K562 (cell line): ENCODE data around the gene CRCP. TPM values are rescaled to one million over a fixed set of nuclear protein-coding genes. Genes with fewer than 3 reads are reported as not detected.

Experiments
- ATAC-seq: fragments of 200-7000 bp; cut with Tn5 transposase; 3 replicates; pipeline ENCODE4 v1.9.1; 2020; ENCODE audit warnings: moderate library complexity
- BruUV-seq: library from RNA; stranded (reverse); fragments of 400-500 nt; replicated peaks from 2 replicates; lab custom pipeline; 2021; lab: Mats Ljungman, UMichigan
- CTCF ChIA-PET: fragments of 300-600 bp; formaldehyde crosslinking; extraction: SDS; loops from one replicate; lab custom pipeline; 2021; ENCODE audit warnings: low intra/inter-chr PET ratio; lab: Yijun Ruan, JAX
- POLR2A ChIA-PET: fragments of 300-600, 350-650 bp; sonication (Branson Sonifier 250); formaldehyde crosslinking; extraction: SDS; loops from one replicate; lab custom pipeline; 2021; ENCODE audit warnings: antibody characterized with exemption, inconsistent platforms; lab: Yijun Ruan, JAX
- DNase-seq, 4 experiments: peaks; one replicate each; pipeline versions ENCODE4 v3.0.0 to v3.0.0-alpha.2; 2011 to 2018; ENCODE audit warnings: low spot score in 3 of 4, mixed read lengths in 3 of 4; ENCODE audit errors: extremely low read depth in 1 of 4
- FAIRE-seq: peaks from 2 replicates; lab custom pipeline; 2011; peaks lifted over from hg19 to GRCh38; lab: Jason Lieb, UNC
- H2AFZ ChIP-seq: 2 replicates; pipeline ENCODE4 v1.6.0; 2011; ENCODE audit warnings: low read depth, low read length, control low read depth, inconsistent platforms
- H3K27ac ChIP-seq: fragments of 200-600 bp; 3 replicates; pipeline ENCODE4 v1.8.0; 2011; ENCODE audit warnings: low read depth, mild to moderate bottlenecking, control low read depth, inconsistent platforms, low read length, moderate library complexity, mixed read lengths; ENCODE audit errors: extremely low read depth
- H3K27me3 ChIP-seq, 2 experiments: fragments of 300-600 bp in 1 of 2; 2 replicates in 1 of 2; 3 replicates in 1 of 2; pipeline versions ENCODE4 v1.6.0 to v1.8.0; 2011; ENCODE audit warnings: inconsistent platforms in 2 of 2, low read length in 2 of 2, mild to moderate bottlenecking in 1 of 2, mixed read lengths in 1 of 2, moderate library complexity in 1 of 2; ENCODE audit not compliant: control insufficient read depth in 2 of 2, insufficient read depth in 2 of 2
- H3K36me3 ChIP-seq: fragments of 300-600 bp; 3 replicates; pipeline ENCODE4 v1.8.0; 2011; ENCODE audit warnings: mild to moderate bottlenecking, low read length, inconsistent platforms; ENCODE audit not compliant: control insufficient read depth, insufficient read depth
- H3K4me1 ChIP-seq, 2 experiments: fragments of 200-600 bp in 1 of 2; replicated peaks in 1 of 2; 2 replicates in 1 of 2; 3 replicates in 1 of 2; pipeline versions ENCODE4 v1.5.1 to v1.8.0; 2011; ENCODE audit warnings: inconsistent platforms in 2 of 2, low read length in 2 of 2, mild to moderate bottlenecking in 1 of 2, mixed read lengths in 1 of 2, moderate library complexity in 1 of 2; ENCODE audit not compliant: control insufficient read depth in 2 of 2, insufficient read depth in 2 of 2
- H3K4me2 ChIP-seq: 2 replicates; pipeline ENCODE4 v1.6.1; 2011; ENCODE audit warnings: low read length, control low read depth, inconsistent platforms, mixed read lengths; ENCODE audit not compliant: insufficient read depth
- H3K4me3 ChIP-seq: fragments of 200-600 bp; sonication (generic), shearing (Covaris generic); 2 replicates; pipeline ENCODE4 v1.5.1; 2016; ENCODE audit warnings: control low read depth, inconsistent platforms
- H3K79me2 ChIP-seq: fragments of 200-600 bp; 3 replicates; pipeline ENCODE4 v1.8.0; 2011; ENCODE audit warnings: low read length, inconsistent platforms; ENCODE audit not compliant: control insufficient read depth, insufficient read depth
- H3K9ac ChIP-seq, 2 experiments: 2 replicates each; pipeline versions ENCODE4 v1.6.0 to v1.6.1; 2011; ENCODE audit warnings: low read depth in 2 of 2, low read length in 2 of 2, control low read depth in 1 of 2, inconsistent platforms in 1 of 2, mild to moderate bottlenecking in 1 of 2, mixed read lengths in 1 of 2; ENCODE audit not compliant: insufficient read depth in 1 of 2
- H3K9me1 ChIP-seq: one replicate; pipeline ENCODE4 v1.6.0; 2011; ENCODE audit warnings: inconsistent platforms, mild to moderate bottlenecking, low read length, moderate library complexity; ENCODE audit not compliant: control insufficient read depth, insufficient read depth
- H3K9me3 ChIP-seq: replicated peaks from 2 replicates; pipeline ENCODE4 v1.5.1; 2011; ENCODE audit warnings: low read depth, low read length, inconsistent platforms; ENCODE audit not compliant: control insufficient read depth, insufficient read depth
- H4K20me1 ChIP-seq: replicated peaks from 2 replicates; pipeline ENCODE4 v1.6.1; 2011; ENCODE audit warnings: low read length, inconsistent platforms, mixed read lengths; ENCODE audit not compliant: control insufficient read depth, insufficient read depth
- FOS ChIP-seq: IDR thresholded peaks from 3 replicates; pipeline ENCODE4 v1.6.1; 2011; ENCODE audit not compliant: insufficient read length; ENCODE audit errors: extremely low read depth
- GABPA ChIP-seq: fragments of 200-800 bp; sonication (Bioruptor generic); conservative IDR thresholded peaks from 2 replicates; pipeline ENCODE4 v1.6.1; 2016; ENCODE audit warnings: low read depth, missing genetic modification characterization, missing compliant biosample characterization
- HEY1 ChIP-seq: fragments of 250-450 bp; sonication (Bioruptor Pico); IDR thresholded peaks from 2 replicates; pipeline ENCODE4 v1.5.0; 2020; ENCODE audit warnings: mild to moderate bottlenecking, moderate library complexity, borderline replicate concordance
- NFE2 ChIP-seq: IDR thresholded peaks from 2 replicates; pipeline ENCODE4 v1.6.1; 2014; ENCODE audit warnings: antibody characterized with exemption, low read depth
- POLR2G ChIP-seq: fragments of 200-400 bp; formaldehyde crosslinking; IDR thresholded peaks from 2 replicates; pipeline ENCODE4 v1.6.1; 2017; ENCODE audit warnings: low read depth, mild to moderate bottlenecking, antibody characterized with exemption, low read length, moderate library complexity
- ZFP36 ChIP-seq: fragments of 150-350 bp; IDR thresholded peaks from 2 replicates; pipeline ENCODE4 v1.6.1; 2018; ENCODE audit warnings: low read length, low read depth; ENCODE audit not compliant: partially characterized antibody
- ZNF212 ChIP-seq: fragments of 450-650 bp; formaldehyde crosslinking; IDR thresholded peaks from 2 replicates; pipeline ENCODE4 v1.4.0; 2020; ENCODE audit warnings: mild to moderate bottlenecking
- ZNF23 ChIP-seq: fragments of 250-450 bp; sonication (Bioruptor Pico); IDR thresholded peaks from 2 replicates; pipeline ENCODE4 v1.4.0; 2020; ENCODE audit warnings: mild to moderate bottlenecking
- ZNF24 ChIP-seq: fragments of 450-650 bp; IDR thresholded peaks from 2 replicates; pipeline ENCODE4 v1.6.1; 2016
- ZNF41 ChIP-seq: fragments of 250-450 bp; sonication (Bioruptor Pico); conservative IDR thresholded peaks from 2 replicates; pipeline ENCODE4 v1.4.0; 2020; ENCODE audit warnings: mild to moderate bottlenecking
- ZNF785 ChIP-seq: fragments of 250-450 bp; sonication (Bioruptor Pico); IDR thresholded peaks from 2 replicates; pipeline ENCODE4 v1.4.0; 2020; ENCODE audit warnings: mild to moderate bottlenecking
- ZZZ3 ChIP-seq: fragments of 450-650 bp; IDR thresholded peaks from 2 replicates; pipeline ENCODE4 v1.6.1; 2016; ENCODE audit warnings: antibody characterized with exemption, mild to moderate bottlenecking, moderate library complexity
- WGBS: fragments of 100-300 bp; shearing (Covaris generic); methylation state at CpG from one replicate; pipeline ENCODE4 v1.1.6; 2016; ENCODE audit warnings: low coverage, mixed read lengths; ENCODE audit not compliant: insufficient coverage; ENCODE audit errors: missing lambda C conversion rate; 5-methylcytosine and 5-hydroxymethylcytosine counted together
- in situ Hi-C: fragments of 300-500 bp; cut with MboI; formaldehyde crosslinking; loops from 4 replicates; pipeline ENCODE4 v1.15.0; 2018; ENCODE audit warnings: inconsistent platforms, mixed read lengths
- intact Hi-C: fragments of 100-400 bp; cut with micrococcal nuclease; formaldehyde crosslinking; loops from 2 replicates; pipeline ENCODE4 v1.14.2; 2022
- polyA plus RNA-seq, 8 experiments: library from polyadenylated mRNA; depleted of rRNA in 4 of 8; stranded (reverse) in 5 of 8; unstranded in 3 of 8; fragments of >200 nt; fragmentation: Nextera tagmentation in 2 of 8; fragmentation: Illumina TruSeq in 1 of 8; extraction: Ambion mirVana in 2 of 8; extraction: Trizol in 1 of 8; gene quantifications; 2 replicates each; pipeline versions ENCODE4 v1.2.1 to v1.2.3, GENCODE V29; 2011 to 2014; ENCODE audit warnings: inconsistent platforms in 1 of 8, missing spikeins in 1 of 8
- total RNA-seq, 7 experiments: library from RNA; depleted of rRNA in 6 of 7; stranded (reverse); fragments of >200 nt in 6 of 7; fragmentation: Illumina TruSeq in 2 of 7; extraction: Trizol in 2 of 7; gene quantifications; 2 replicates each; pipeline versions ENCODE4 v1.2.1 to v1.2.3, GENCODE V29; 2011 to 2021; ENCODE audit warnings: low replicate concordance in 1 of 7
- TF ChIP-seq, protein P1 (sequence below): fragments of 250-450 bp; sonication (Bioruptor Pico); IDR thresholded peaks from 2 replicates; pipeline ENCODE4 v1.4.0; 2020; ENCODE audit warnings: mild to moderate bottlenecking, moderate library complexity
- TF ChIP-seq, protein P2 (sequence below), 2 experiments: fragments of 200-800 bp in 1 of 2; sonication (Bioruptor generic) in 1 of 2; sonication (generic) in 1 of 2; formaldehyde crosslinking in 1 of 2; IDR thresholded peaks in 1 of 2; conservative IDR thresholded peaks in 1 of 2; 2 replicates each; pipeline versions ENCODE4 v1.5.0 to v1.6.1; 2016 to 2020; ENCODE audit warnings: missing compliant biosample characterization in 1 of 2, missing genetic modification characterization in 1 of 2, missing genetic modification reagents in 1 of 2
- TF ChIP-seq, protein P3 (sequence below): sonication (generic); formaldehyde crosslinking; IDR thresholded peaks from 2 replicates; pipeline ENCODE4 v1.8.0; 2023; ENCODE audit warnings: mild to moderate bottlenecking, missing genetic modification reagents

The CRCP gene
- total and polyA plus RNA-seq, 9 of the 15 experiments (the other 6 are each of a cell fraction or from before 2014, with no cell fraction given), result 22.1 to 58.3 (median 43.4) TPM

DNA sequence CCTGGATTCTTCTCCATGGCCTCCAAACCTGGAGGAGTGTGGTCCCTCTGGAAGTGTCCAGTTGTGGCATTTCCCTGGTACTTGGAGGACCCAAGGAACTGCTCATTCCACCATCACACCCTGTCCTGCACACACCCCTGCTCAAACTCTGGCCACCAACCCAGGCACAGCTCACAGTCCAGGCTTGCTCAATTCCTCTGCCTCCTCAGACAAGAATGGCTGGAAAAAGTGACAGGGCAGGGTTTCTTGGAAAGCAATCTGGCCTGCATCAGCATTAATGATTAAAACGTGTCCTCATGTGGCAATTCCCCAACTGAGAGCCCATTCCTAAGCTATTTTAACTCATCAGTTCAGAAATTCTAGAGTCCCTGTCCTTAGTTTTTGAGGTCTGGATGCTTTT, 73.3 kb downstream of the CRCP start:
- no TSS peak for BruUV-seq
- peaks cover 3% of the 10 kb centered on the region; the same call in 1 of the 2 replicates for H3K9me3 ChIP-seq
- DNase-seq (no peak), ATAC-seq (no peak), FAIRE-seq (no peak)
- H3K4me1 ChIP-seq, result no peaks in the 10 kb centered on the region
- H3K27ac ChIP-seq, result no peak overlapping the region
- no peaks in the 10 kb centered on the region for H3K36me3 ChIP-seq
- no peaks in the 10 kb centered on the region for H3K9me1 ChIP-seq
- in situ Hi-C loops (no loop called here), intact Hi-C loops (no loop called here)
- peaks cover 6 to 23% of the 10 kb centered on the region in 2 experiments; a peak in 4 of 5 replicates for H3K27me3 ChIP-seq
- ChIA-PET POLR2A (interaction anchor here (1.2 kb wide), 1 partner anchor 18 kb away, joined by 3 read pairs; no protein-coding TSS in a partner anchor), CTCF (no interaction called here)
- H3K4me3 ChIP-seq, result no peak overlapping the region
- 11% methylated on average over 1 of the region's 1 CpG for WGBS
- no peaks in the 10 kb centered on the region for H3K79me2 ChIP-seq
- no peak overlapping the region for H2AFZ ChIP-seq
- H4K20me1 ChIP-seq, result no peaks in the 10 kb centered on the region
- no peak overlapping the region for H3K4me2 ChIP-seq
- H3K9ac ChIP-seq, result no peak overlapping the region
- no peak for TF ChIP-seq ZFP36
- TF ChIP-seq FOS, result no peak
- no peak for TF ChIP-seq ZNF785 (CRISPR knock-in tag)
- TF ChIP-seq, protein P1, sequence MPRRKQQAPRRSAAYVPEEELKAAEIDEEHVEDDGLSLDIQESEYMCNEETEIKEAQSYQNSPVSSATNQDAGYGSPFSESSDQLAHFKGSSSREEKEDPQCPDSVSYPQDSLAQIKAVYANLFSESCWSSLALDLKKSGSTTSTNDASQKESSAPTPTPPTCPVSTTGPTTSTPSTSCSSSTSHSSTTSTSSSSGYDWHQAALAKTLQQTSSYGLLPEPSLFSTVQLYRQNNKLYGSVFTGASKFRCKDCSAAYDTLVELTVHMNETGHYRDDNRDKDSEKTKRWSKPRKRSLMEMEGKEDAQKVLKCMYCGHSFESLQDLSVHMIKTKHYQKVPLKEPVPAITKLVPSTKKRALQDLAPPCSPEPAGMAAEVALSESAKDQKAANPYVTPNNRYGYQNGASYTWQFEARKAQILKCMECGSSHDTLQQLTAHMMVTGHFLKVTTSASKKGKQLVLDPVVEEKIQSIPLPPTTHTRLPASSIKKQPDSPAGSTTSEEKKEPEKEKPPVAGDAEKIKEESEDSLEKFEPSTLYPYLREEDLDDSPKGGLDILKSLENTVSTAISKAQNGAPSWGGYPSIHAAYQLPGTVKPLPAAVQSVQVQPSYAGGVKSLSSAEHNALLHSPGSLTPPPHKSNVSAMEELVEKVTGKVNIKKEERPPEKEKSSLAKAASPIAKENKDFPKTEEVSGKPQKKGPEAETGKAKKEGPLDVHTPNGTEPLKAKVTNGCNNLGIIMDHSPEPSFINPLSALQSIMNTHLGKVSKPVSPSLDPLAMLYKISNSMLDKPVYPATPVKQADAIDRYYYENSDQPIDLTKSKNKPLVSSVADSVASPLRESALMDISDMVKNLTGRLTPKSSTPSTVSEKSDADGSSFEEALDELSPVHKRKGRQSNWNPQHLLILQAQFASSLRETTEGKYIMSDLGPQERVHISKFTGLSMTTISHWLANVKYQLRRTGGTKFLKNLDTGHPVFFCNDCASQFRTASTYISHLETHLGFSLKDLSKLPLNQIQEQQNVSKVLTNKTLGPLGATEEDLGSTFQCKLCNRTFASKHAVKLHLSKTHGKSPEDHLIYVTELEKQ, result no peak
- no peak for TF ChIP-seq POLR2G
- TF ChIP-seq ZNF41 (CRISPR knock-in tag), result no peak
- no peak for TF ChIP-seq ZNF212 (CRISPR knock-in tag)
- TF ChIP-seq, protein P2, sequence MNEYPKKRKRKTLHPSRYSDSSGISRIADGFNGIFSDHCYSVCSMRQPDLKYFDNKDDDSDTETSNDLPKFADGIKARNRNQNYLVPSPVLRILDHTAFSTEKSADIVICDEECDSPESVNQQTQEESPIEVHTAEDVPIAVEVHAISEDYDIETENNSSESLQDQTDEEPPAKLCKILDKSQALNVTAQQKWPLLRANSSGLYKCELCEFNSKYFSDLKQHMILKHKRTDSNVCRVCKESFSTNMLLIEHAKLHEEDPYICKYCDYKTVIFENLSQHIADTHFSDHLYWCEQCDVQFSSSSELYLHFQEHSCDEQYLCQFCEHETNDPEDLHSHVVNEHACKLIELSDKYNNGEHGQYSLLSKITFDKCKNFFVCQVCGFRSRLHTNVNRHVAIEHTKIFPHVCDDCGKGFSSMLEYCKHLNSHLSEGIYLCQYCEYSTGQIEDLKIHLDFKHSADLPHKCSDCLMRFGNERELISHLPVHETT (CRISPR knock-in tag; conservative IDR thresholded peaks at IDR 0.05 in 1 of 2, IDR thresholded peaks at IDR 0.05 in 1 of 2), result no peak
- no peak for TF ChIP-seq ZNF23
- TF ChIP-seq ZNF24, result no peak
- no peak for TF ChIP-seq HEY1
- TF ChIP-seq ZZZ3, result no peak
- no peak for TF ChIP-seq GABPA (tag)
- no peak for TF ChIP-seq NFE2
- TF ChIP-seq, protein P3, sequence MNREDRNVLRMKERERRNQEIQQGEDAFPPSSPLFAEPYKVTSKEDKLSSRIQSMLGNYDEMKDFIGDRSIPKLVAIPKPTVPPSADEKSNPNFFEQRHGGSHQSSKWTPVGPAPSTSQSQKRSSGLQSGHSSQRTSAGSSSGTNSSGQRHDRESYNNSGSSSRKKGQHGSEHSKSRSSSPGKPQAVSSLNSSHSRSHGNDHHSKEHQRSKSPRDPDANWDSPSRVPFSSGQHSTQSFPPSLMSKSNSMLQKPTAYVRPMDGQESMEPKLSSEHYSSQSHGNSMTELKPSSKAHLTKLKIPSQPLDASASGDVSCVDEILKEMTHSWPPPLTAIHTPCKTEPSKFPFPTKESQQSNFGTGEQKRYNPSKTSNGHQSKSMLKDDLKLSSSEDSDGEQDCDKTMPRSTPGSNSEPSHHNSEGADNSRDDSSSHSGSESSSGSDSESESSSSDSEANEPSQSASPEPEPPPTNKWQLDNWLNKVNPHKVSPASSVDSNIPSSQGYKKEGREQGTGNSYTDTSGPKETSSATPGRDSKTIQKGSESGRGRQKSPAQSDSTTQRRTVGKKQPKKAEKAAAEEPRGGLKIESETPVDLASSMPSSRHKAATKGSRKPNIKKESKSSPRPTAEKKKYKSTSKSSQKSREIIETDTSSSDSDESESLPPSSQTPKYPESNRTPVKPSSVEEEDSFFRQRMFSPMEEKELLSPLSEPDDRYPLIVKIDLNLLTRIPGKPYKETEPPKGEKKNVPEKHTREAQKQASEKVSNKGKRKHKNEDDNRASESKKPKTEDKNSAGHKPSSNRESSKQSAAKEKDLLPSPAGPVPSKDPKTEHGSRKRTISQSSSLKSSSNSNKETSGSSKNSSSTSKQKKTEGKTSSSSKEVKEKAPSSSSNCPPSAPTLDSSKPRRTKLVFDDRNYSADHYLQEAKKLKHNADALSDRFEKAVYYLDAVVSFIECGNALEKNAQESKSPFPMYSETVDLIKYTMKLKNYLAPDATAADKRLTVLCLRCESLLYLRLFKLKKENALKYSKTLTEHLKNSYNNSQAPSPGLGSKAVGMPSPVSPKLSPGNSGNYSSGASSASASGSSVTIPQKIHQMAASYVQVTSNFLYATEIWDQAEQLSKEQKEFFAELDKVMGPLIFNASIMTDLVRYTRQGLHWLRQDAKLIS (CRISPR knock-in tag), result no peak
